Loucy (cell line): ENCODE data around the gene SIL1.

ENCODE experiments used
- H2AFZ ChIP-seq: fragments of 200-600 bp; sonication (generic); 2 replicates; pipeline ENCODE4 v1.6.0; 2016; ENCODE audit warnings: antibody characterized with exemption, mild to moderate bottlenecking, low read length, moderate library complexity
- H3F3A ChIP-seq: fragments of 200-600 bp; 2 replicates; pipeline ENCODE4 v1.6.0; 2016; ENCODE audit warnings: antibody characterized with exemption, low read depth, mild to moderate bottlenecking
- H3K27me3 ChIP-seq: fragments of 200-600 bp; sonication (generic); 2 replicates; pipeline ENCODE4 v1.6.1; 2014; ENCODE audit warnings: low read length, mild to moderate bottlenecking; ENCODE audit not compliant: insufficient read depth, poor library complexity, severe bottlenecking
- H3K36me3 ChIP-seq: fragments of 200-600 bp; sonication (generic); 2 replicates; pipeline ENCODE4 v1.6.1; 2016; ENCODE audit warnings: low read length; ENCODE audit not compliant: insufficient read depth
- H3K4me1 ChIP-seq: fragments of 200-600 bp; sonication (generic); 2 replicates; pipeline ENCODE4 v1.5.1; 2014; ENCODE audit warnings: low read length, mild to moderate bottlenecking; ENCODE audit not compliant: insufficient read depth, poor library complexity, severe bottlenecking
- H3K4me2 ChIP-seq: fragments of 200-600 bp; sonication (generic); 2 replicates; pipeline ENCODE4 v1.6.0; 2014; ENCODE audit warnings: antibody characterized with exemption, low read length, low read depth, mild to moderate bottlenecking; ENCODE audit not compliant: poor library complexity, severe bottlenecking
- H3K4me3 ChIP-seq: fragments of 200-600 bp; sonication (generic); 2 replicates; pipeline ENCODE4 v1.5.1; 2014; ENCODE audit warnings: low read length, mild to moderate bottlenecking, mixed read lengths; ENCODE audit not compliant: poor library complexity, severe bottlenecking
- H3K79me2 ChIP-seq: fragments of 200-600 bp; sonication (generic); 2 replicates; pipeline ENCODE4 v1.6.1; 2014; ENCODE audit warnings: low read length; ENCODE audit not compliant: insufficient read depth
- H3K9ac ChIP-seq: fragments of 200-600 bp; sonication (generic); 2 replicates; pipeline ENCODE4 v1.6.0; 2014; ENCODE audit warnings: mild to moderate bottlenecking, low read depth, low read length, moderate library complexity; ENCODE audit not compliant: poor library complexity, severe bottlenecking
- H3K9me2 ChIP-seq: fragments of 200-600 bp; sonication (generic); replicated peaks from 2 replicates; pipeline ENCODE4 v1.6.1; 2016; ENCODE audit warnings: low read depth, low read length, mixed read lengths
- H3K9me3 ChIP-seq: fragments of 200-600 bp; sonication (generic); 2 replicates; pipeline ENCODE4 v1.6.1; 2014; ENCODE audit warnings: mild to moderate bottlenecking, antibody characterized with exemption, low read length, low read depth; ENCODE audit not compliant: insufficient read depth
- H4K20me1 ChIP-seq: fragments of 200-600 bp; sonication (generic); 2 replicates; pipeline ENCODE4 v1.6.0; 2014; ENCODE audit warnings: antibody characterized with exemption, low read length, mild to moderate bottlenecking; ENCODE audit not compliant: insufficient read depth, poor library complexity, severe bottlenecking
- EZH2phosphoT487 ChIP-seq: fragments of 200-600 bp; IDR thresholded peaks from 2 replicates; pipeline ENCODE4 v1.6.1; 2018; ENCODE audit warnings: antibody characterized with exemption, mild to moderate bottlenecking, moderate library complexity, borderline replicate concordance
- TF ChIP-seq, protein P1 (sequence below): fragments of 200-600 bp; sonication (generic); conservative IDR thresholded peaks from 2 replicates; pipeline ENCODE4 v1.5.1; 2014; ENCODE audit warnings: mild to moderate bottlenecking, antibody characterized with exemption, low read length

SIL1 gene

DNA sequence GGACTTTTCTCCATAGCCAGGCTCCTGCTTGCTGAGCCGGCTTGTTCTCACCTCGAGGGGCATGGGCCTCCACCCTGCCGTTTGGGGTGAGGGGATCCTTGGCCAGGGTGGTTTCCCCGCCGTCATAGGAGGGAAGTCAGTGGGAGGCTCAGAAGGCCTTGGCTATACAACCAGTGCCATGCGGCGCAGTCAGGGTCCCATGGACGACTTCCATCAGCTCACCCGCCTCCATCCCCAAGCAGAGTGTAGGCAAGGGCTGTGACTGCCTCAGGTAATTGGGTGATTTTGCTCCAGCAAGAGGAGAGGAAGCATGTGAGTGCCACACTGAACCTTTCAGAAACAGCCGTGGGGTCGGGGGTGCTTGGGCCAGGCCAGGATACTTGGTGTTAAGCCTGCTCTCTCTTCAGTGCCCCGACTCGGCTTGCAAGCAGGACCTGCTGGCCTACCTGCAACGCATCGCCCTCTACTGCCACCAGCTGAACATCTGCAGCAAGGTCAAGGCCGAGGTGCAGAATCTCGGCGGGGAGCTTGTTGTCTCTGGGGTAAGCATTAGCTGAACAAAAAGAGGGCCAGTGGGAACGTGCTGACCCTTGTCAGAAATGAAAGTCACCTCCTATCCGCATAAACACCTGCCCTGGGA is 265.9 kb downstream of the SIL1 start:
- H3K4me1 ChIP-seq: no peaks in the 10 kb centered on the region

DNA sequence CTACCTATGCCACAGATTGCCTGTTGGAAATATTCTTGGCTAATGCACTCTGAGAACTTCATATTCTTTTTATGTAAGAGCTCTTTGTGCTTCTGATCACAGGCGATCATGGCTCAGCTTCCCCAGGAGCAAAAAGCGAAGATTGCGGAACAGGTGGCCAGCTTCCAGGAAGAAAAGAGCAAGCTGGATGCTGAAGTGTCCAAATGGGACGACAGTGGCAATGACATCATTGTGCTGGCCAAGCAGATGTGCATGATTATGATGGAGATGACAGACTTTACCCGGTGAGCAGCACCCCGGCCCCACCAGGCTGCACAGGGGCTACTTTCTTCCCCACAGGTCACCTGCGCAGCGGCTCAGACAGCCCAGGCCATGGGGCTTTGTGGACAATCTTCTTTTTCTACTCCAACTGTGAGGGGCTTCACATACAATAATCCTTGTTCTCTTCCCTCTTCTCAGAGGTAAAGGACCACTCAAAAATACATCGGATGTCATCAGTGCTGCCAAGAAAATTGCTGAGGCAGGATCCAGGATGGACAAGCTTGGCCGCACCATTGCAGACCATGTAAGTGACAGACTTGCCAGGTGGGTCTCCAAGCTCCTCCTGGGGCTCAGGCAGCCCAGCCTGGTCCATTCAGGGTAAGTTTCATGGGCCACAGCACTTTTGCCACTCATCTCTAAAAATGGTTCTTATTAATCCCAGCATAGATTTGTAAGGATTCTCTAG is 267.6 kb downstream of the SIL1 start:
- no peak for TF ChIP-seq EZH2phosphoT487
- TF ChIP-seq, protein P1, sequence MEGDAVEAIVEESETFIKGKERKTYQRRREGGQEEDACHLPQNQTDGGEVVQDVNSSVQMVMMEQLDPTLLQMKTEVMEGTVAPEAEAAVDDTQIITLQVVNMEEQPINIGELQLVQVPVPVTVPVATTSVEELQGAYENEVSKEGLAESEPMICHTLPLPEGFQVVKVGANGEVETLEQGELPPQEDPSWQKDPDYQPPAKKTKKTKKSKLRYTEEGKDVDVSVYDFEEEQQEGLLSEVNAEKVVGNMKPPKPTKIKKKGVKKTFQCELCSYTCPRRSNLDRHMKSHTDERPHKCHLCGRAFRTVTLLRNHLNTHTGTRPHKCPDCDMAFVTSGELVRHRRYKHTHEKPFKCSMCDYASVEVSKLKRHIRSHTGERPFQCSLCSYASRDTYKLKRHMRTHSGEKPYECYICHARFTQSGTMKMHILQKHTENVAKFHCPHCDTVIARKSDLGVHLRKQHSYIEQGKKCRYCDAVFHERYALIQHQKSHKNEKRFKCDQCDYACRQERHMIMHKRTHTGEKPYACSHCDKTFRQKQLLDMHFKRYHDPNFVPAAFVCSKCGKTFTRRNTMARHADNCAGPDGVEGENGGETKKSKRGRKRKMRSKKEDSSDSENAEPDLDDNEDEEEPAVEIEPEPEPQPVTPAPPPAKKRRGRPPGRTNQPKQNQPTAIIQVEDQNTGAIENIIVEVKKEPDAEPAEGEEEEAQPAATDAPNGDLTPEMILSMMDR: no peak
- Histone ChIP-seq H3K4me2 (no peak overlapping the region), H3K4me1 (no peaks in the 10 kb centered on the region), H2AFZ (no peak overlapping the region), H3K36me3 (peaks cover 60% of the 10 kb centered on the region; the same call in 1 of the 2 replicates), H3F3A (no peaks in the 10 kb centered on the region), H4K20me1 (no peaks in the 10 kb centered on the region), H3K27me3 (no peaks in the 10 kb centered on the region), H3K4me3 (no peak overlapping the region), H3K9me2 (no peaks in the 10 kb centered on the region), H3K9me3 (no peaks in the 10 kb centered on the region), H3K79me2 (no peaks in the 10 kb centered on the region), H3K9ac (no peak overlapping the region)

More for the DNA sequence above, 265.9 kb downstream of the SIL1 start:
- Histone ChIP-seq H3F3A (no peaks in the 10 kb centered on the region), H3K36me3 (peaks cover 48% of the 10 kb centered on the region; the same call in 1 of the 2 replicates), H3K27me3 (no peaks in the 10 kb centered on the region), H3K9me2 (no peaks in the 10 kb centered on the region), H4K20me1 (no peaks in the 10 kb centered on the region), H3K9ac (no peak overlapping the region), H3K4me3 (no peak overlapping the region), H3K9me3 (no peaks in the 10 kb centered on the region), H3K4me2 (no peak overlapping the region), H2AFZ (no peak overlapping the region), H3K79me2 (no peaks in the 10 kb centered on the region)
- TF ChIP-seq, protein P1: peak; percentile 42
- no peak for TF ChIP-seq EZH2phosphoT487

DNA sequence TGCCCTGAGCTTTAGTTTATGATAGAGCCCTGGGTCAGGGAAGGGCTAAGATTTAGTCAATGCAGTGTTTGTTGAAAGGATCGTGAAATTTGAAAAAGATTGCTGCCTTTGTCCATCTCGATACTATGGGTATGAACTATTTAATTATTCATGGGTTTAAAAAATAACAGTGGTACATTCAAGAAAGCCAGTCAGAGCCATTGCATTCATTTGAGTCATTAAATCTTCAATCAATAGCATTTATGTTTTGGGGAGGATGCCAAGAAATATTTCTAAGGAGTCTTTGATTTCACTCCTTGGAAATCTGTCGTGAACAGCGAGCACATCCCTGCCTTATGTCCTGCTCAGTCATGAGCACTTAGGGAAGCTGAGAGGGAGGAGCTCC is 268.6 kb downstream of the SIL1 start:
- H4K20me1 ChIP-seq: no peaks in the 10 kb centered on the region
- no peak overlapping the region for H3K4me2 ChIP-seq
- H3K4me3 ChIP-seq: no peak overlapping the region
- no peak for TF ChIP-seq EZH2phosphoT487
- TF ChIP-seq, protein P1: no peak
- H3K79me2 ChIP-seq: no peaks in the 10 kb centered on the region
- no peaks in the 10 kb centered on the region for H3K27me3 ChIP-seq
- H3K9me3 ChIP-seq: no peaks in the 10 kb centered on the region
- H3F3A ChIP-seq: no peaks in the 10 kb centered on the region
- no peaks in the 10 kb centered on the region for H3K9me2 ChIP-seq
- H2AFZ ChIP-seq: no peak overlapping the region
- H3K4me1 ChIP-seq: no peaks in the 10 kb centered on the region
- no peak overlapping the region for H3K9ac ChIP-seq
- peaks cover 70% of the 10 kb centered on the region; the same call in 1 of the 2 replicates for H3K36me3 ChIP-seq
